GM23338 (cell line): ENCODE measurements around the gene RNF121. TPM values are rescaled to one million over a fixed set of nuclear protein-coding genes. Genes with fewer than 3 reads are reported as not detected.

Source experiments
- ATAC-seq: fragments of 200-7000 bp; cut with Tn5 transposase; 3 replicates; pipeline ENCODE4 v1.9.1; 2020
- DNase-seq: peaks from one replicate; pipeline ENCODE4 v3.0.0-alpha.2; 2015; ENCODE audit warnings: low spot score
- H2AFZ ChIP-seq: fragments of 200-600 bp; sonication (generic); 2 replicates; pipeline ENCODE4 v1.8.0; 2016; ENCODE audit warnings: antibody characterized with exemption, mild to moderate bottlenecking, moderate library complexity
- H3F3A ChIP-seq: fragments of 200-600 bp; sonication (generic); replicated peaks from 2 replicates; pipeline ENCODE4 v1.8.0; 2017; ENCODE audit warnings: antibody characterized with exemption, mixed run types, low read depth
- H3K27ac ChIP-seq: fragments of 200-600 bp; sonication (generic); 2 replicates; pipeline ENCODE4 v1.6.1; 2016; ENCODE audit warnings: low read depth
- H3K27me3 ChIP-seq: fragments of 200-600 bp; sonication (generic); 2 replicates; pipeline ENCODE4 v1.8.0; 2016; ENCODE audit warnings: mild to moderate bottlenecking, mixed run types, moderate library complexity; ENCODE audit not compliant: insufficient read depth
- H3K36me3 ChIP-seq: fragments of 200-600 bp; sonication (generic); 2 replicates; pipeline ENCODE4 v1.8.0; 2016; ENCODE audit warnings: mild to moderate bottlenecking; ENCODE audit not compliant: insufficient read depth
- H3K4me1 ChIP-seq: fragments of 200-600 bp; sonication (generic); 2 replicates; pipeline ENCODE4 v1.8.0; 2016; ENCODE audit warnings: mild to moderate bottlenecking, moderate library complexity; ENCODE audit not compliant: insufficient read depth
- H3K4me2 ChIP-seq: fragments of 200-600 bp; sonication (generic); 2 replicates; pipeline ENCODE4 v1.7.1; 2017; ENCODE audit warnings: mixed run types
- H3K4me3 ChIP-seq: fragments of 200-600 bp; sonication (generic); 2 replicates; pipeline ENCODE4 v1.6.1; 2016; ENCODE audit warnings: mixed run types
- H3K79me2 ChIP-seq: fragments of 200-600 bp; sonication (generic); replicated peaks from 2 replicates; pipeline ENCODE4 v1.8.0; 2017; ENCODE audit warnings: mild to moderate bottlenecking; ENCODE audit not compliant: insufficient read depth
- H3K9me2 ChIP-seq: fragments of 200-600 bp; sonication (generic); 2 replicates; pipeline ENCODE4 v1.8.0; 2017; ENCODE audit not compliant: insufficient read depth
- H4K20me1 ChIP-seq: fragments of 200-600 bp; sonication (generic); replicated peaks from 2 replicates; pipeline ENCODE4 v1.8.0; 2017; ENCODE audit warnings: mild to moderate bottlenecking; ENCODE audit not compliant: insufficient read depth
- H3K27ac Mint-ChIP-seq: 2 replicates; pipeline ENCODE4 v1.8.0; 2020; ENCODE audit warnings: inconsistent platforms, mild to moderate bottlenecking, moderate library complexity, mixed read lengths
- H3K27me3 Mint-ChIP-seq: 3 replicates; pipeline ENCODE4 v1.8.0; 2022; ENCODE audit warnings: low read depth, mild to moderate bottlenecking, moderate library complexity, mixed read lengths, inconsistent platforms; ENCODE audit not compliant: insufficient read depth, poor library complexity
- H3K36me3 Mint-ChIP-seq: 3 replicates; pipeline ENCODE4 v1.8.0; 2021; ENCODE audit warnings: low read depth, mild to moderate bottlenecking, inconsistent platforms, moderate library complexity, mixed read lengths
- H3K4me1 Mint-ChIP-seq: 3 replicates; pipeline ENCODE4 v1.8.0; 2020; ENCODE audit warnings: mild to moderate bottlenecking, inconsistent platforms, mixed read lengths
- H3K4me3 Mint-ChIP-seq: 3 replicates; pipeline ENCODE4 v1.8.0; 2021; ENCODE audit warnings: moderate library complexity, mild to moderate bottlenecking, inconsistent platforms, mixed read lengths
- H3K9me3 Mint-ChIP-seq: 3 replicates; pipeline ENCODE4 v1.8.0; 2020; ENCODE audit warnings: moderate library complexity, mild to moderate bottlenecking, inconsistent platforms, mixed read lengths
- CTCF ChIP-seq, 2 experiments: fragments of 200-600 bp in 1 of 2; sonication (generic) in 1 of 2; conservative IDR thresholded peaks; 2 replicates each; pipeline versions ENCODE4 v1.5.1 to v1.6.1; 2016 to 2017; ENCODE audit warnings: antibody characterized with exemption in 2 of 2, low read depth in 2 of 2, mild to moderate bottlenecking in 2 of 2, moderate library complexity in 1 of 2
- EZH2phosphoT487 ChIP-seq: fragments of 200-600 bp; sonication (generic); IDR thresholded peaks from one replicate; pipeline ENCODE4 v1.8.1; 2018; ENCODE audit warnings: antibody characterized with exemption; ENCODE audit not compliant: unreplicated experiment
- JUNB ChIP-seq: IDR thresholded peaks from one replicate; pipeline ENCODE4 v1.6.1; 2016; ENCODE audit warnings: antibody characterized with exemption; ENCODE audit not compliant: unreplicated experiment
- NANOG ChIP-seq: IDR thresholded peaks from 2 replicates; pipeline ENCODE4 v1.6.1; 2016; ENCODE audit warnings: antibody characterized with exemption, borderline replicate concordance
- REST ChIP-seq: IDR thresholded peaks from one replicate; pipeline ENCODE4 v1.6.1; 2018; ENCODE audit warnings: antibody characterized with exemption; ENCODE audit not compliant: unreplicated experiment
- ZNF114 ChIP-seq: fragments of 250-450 bp; sonication (Bioruptor Pico); IDR thresholded peaks from 2 replicates; pipeline ENCODE4 v1.5.0; 2020; ENCODE audit warnings: mild to moderate bottlenecking, moderate library complexity
- ZNF462 ChIP-seq: fragments of 250-450 bp; sonication (Bioruptor Pico); IDR thresholded peaks from 2 replicates; pipeline ENCODE4 v1.5.0; 2020; ENCODE audit warnings: mild to moderate bottlenecking, moderate library complexity
- polyA plus RNA-seq: library from polyadenylated mRNA; unstranded; fragments of >200 nt; fragmentation: Nextera tagmentation; extraction: Ambion mirVana; gene quantifications from 2 replicates; pipeline ENCODE4 v1.2.1, GENCODE V29; 2016
- total RNA-seq: library from RNA; depleted of rRNA; stranded (reverse); fragments of >200 nt; shearing (Covaris generic); gene quantifications from 2 replicates; pipeline ENCODE4 v1.2.3, GENCODE V29; 2014

RNF121 gene
- total and polyA plus RNA-seq, 2 experiments from 2014 or later = 7.8 to 37.7 TPM

GRCh38 chr11:72015511-72016061, 86.7 kb downstream of the RNF121 start:
- Mint-ChIP-seq H3K27ac (no peak overlapping the region), H3K27me3 (peaks cover 18% of the 10 kb centered on the region), H3K36me3 (peaks cover 95% of the 10 kb centered on the region), H3K4me1 (no peaks in the 10 kb centered on the region; the same call in 2 of the 3 replicates), H3K9me3 (no peaks in the 10 kb centered on the region), H3K4me3 (no peak overlapping the region)
- Histone ChIP-seq H4K20me1 (peaks cover 12% of the 10 kb centered on the region), H3K36me3 (peaks cover 33% of the 10 kb centered on the region), H3K27ac (no peak overlapping the region), H3K79me2 (no peaks in the 10 kb centered on the region), H3K4me3 (no peak overlapping the region), H3K27me3 (no peaks in the 10 kb centered on the region), H2AFZ (no peak overlapping the region), H3K4me2 (no peak overlapping the region), H3K4me1 (no peaks in the 10 kb centered on the region), H3F3A (no peaks in the 10 kb centered on the region), H3K9me2 (no peaks in the 10 kb centered on the region)
- TF ChIP-seq NANOG (no peak), CTCF (conservative IDR thresholded peaks at IDR 0.05; ENCODE audit: low read depth in 2 of 2) (peak; percentile 49 to 69)
- ATAC-seq = peak; percentile 69
- DNase-seq = peak; percentile 50

- peaks cover 92% of the 10 kb centered on the region for H3K36me3 Mint-ChIP-seq
- no peak overlapping the region for H3K27ac Mint-ChIP-seq
- no peaks in the 10 kb centered on the region for H3K27me3 ChIP-seq
- peaks cover 42% of the 10 kb centered on the region for H3K36me3 ChIP-seq
- H3K4me1 Mint-ChIP-seq = no peaks in the 10 kb centered on the region; the same call in 2 of the 3 replicates
- no peaks in the 10 kb centered on the region for H3K9me3 Mint-ChIP-seq
- no peak for DNase-seq
- H4K20me1 ChIP-seq = peaks cover 4% of the 10 kb centered on the region; the same call in 1 of the 2 replicates
- H3K27me3 Mint-ChIP-seq = peaks cover 16% of the 10 kb centered on the region
- no peak for ATAC-seq
- no peak overlapping the region for H3K4me2 ChIP-seq
- H3K27ac ChIP-seq = no peak overlapping the region
- H3K79me2 ChIP-seq = no peaks in the 10 kb centered on the region
- H3K4me3 ChIP-seq = no peak overlapping the region
- no peak overlapping the region for H3K4me3 Mint-ChIP-seq
- no peaks in the 10 kb centered on the region for H3K9me2 ChIP-seq
- no peak overlapping the region for H2AFZ ChIP-seq
- no peaks in the 10 kb centered on the region for H3K4me1 ChIP-seq
- no peaks in the 10 kb centered on the region for H3F3A ChIP-seq
- TF ChIP-seq ZNF462 (CRISPR knock-in tag) = no peak
- no peak for TF ChIP-seq EZH2phosphoT487
- TF ChIP-seq REST = no peak
- TF ChIP-seq ZNF114 = no peak
- no peak for TF ChIP-seq NANOG
- TF ChIP-seq JUNB = no peak
- no peak for TF ChIP-seq CTCF (conservative IDR thresholded peaks at IDR 0.05; ENCODE audit: low read depth in 2 of 2)
Measured at GRCh38 chr11:72018171-72018570, 89.3 kb downstream of the RNF121 start.
